Activated CD4-positive, alpha-beta T cell treated with anti-CD3 and anti-CD28 coated beads, Interleukin-2, amount 50 U/mL, for 16 hours (primary cell): ENCODE measurements around the gene UBL3.

Experiments used
- DNase-seq: peaks from one replicate; pipeline ENCODE4 v3.0.0-alpha.2; 2020

UBL3 gene

GRCh38 chr13:29850213-29850898 is at the start of gene UBL3:
Gene UBL3 (minus strand): TSS chr13:29850617. CDS start chr13:29849538, 1,079 bp downstream.
- DNase-seq, result peak; percentile 93

- no peak for DNase-seq
Measured at GRCh38 chr13:29897102-29897501, 46.7 kb upstream of the UBL3 start.

- no peak for DNase-seq
Measured at GRCh38 chr13:29893438-29893837, 43.0 kb upstream of the UBL3 start.

- DNase-seq, result no peak
Measured at GRCh38 chr13:29892151-29892550, 41.7 kb upstream of the UBL3 start.

GRCh38 chr13:29889111-29889510 is 38.7 kb upstream of the UBL3 start:
- DNase-seq, result no peak

GRCh38 chr13:29888306-29888705 is 37.9 kb upstream of the UBL3 start:
- no peak for DNase-seq

GRCh38 chr13:29887686-29888085 is 37.3 kb upstream of the UBL3 start:
- DNase-seq, result no peak

- DNase-seq, result no peak
Measured at GRCh38 chr13:29887030-29887557, 36.7 kb upstream of the UBL3 start.

GRCh38 chr13:29886446-29886845 is 36.0 kb upstream of the UBL3 start:
- peak; percentile 7 for DNase-seq

GRCh38 chr13:29885989-29886388 is 35.6 kb upstream of the UBL3 start:
- DNase-seq, result no peak

- no peak for DNase-seq
Measured at GRCh38 chr13:29884671-29885430, 34.4 kb upstream of the UBL3 start.

GRCh38 chr13:29883941-29884518 is 33.6 kb upstream of the UBL3 start:
- no peak for DNase-seq

GRCh38 chr13:29882076-29882475 is 31.7 kb upstream of the UBL3 start:
- DNase-seq, result no peak

GRCh38 chr13:29878101-29878500 is 27.7 kb upstream of the UBL3 start:
- no peak for DNase-seq

GRCh38 chr13:29877456-29878078 is 27.1 kb upstream of the UBL3 start:
- DNase-seq, result no peak

- DNase-seq, result no peak
Measured at GRCh38 chr13:29875646-29876045, 25.2 kb upstream of the UBL3 start.

GRCh38 chr13:29868581-29868980 is 18.2 kb upstream of the UBL3 start:
- no peak for DNase-seq

GRCh38 chr13:29865934-29866333 is 15.5 kb upstream of the UBL3 start:
- no peak for DNase-seq

- no peak for DNase-seq
Measured at GRCh38 chr13:29861694-29862110, 11.3 kb upstream of the UBL3 start.

- DNase-seq, result no peak
Measured at GRCh38 chr13:29859971-29860370, 9.6 kb upstream of the UBL3 start.

GRCh38 chr13:29858667-29859066 is 8.2 kb upstream of the UBL3 start:
- no peak for DNase-seq

- no peak for DNase-seq
Measured at GRCh38 chr13:29858231-29858630, 7.8 kb upstream of the UBL3 start.

GRCh38 chr13:29857085-29857484 is 6.7 kb upstream of the UBL3 start:
- DNase-seq, result no peak
